Measurements from ENCODE around the gene PCP2. TPM values are rescaled to one million over a fixed set of nuclear protein-coding genes. Genes with fewer than 3 reads are reported as not detected.
"Not testable (repeated sequence)": the region's sequence is repeated elsewhere in the genome, so short reads cannot be mapped to it uniquely, and the experiment has no call there.

PCP2 gene
- total and polyA plus RNA-seq, 2 experiments from 2014 or later, result 0.60 TPM; not detected in 1

- Histone ChIP-seq H3K9me3 (ENCODE audit: low read depth) (no peaks in the 10 kb centered on the region), H3K4me3 (no peak overlapping the region), H3K27ac (no peak overlapping the region), H3K4me2 (no peak overlapping the region), H3K4me1 (ENCODE audit: insufficient read depth) (no peaks in the 10 kb centered on the region), H2AFZ (no peak overlapping the region), H4K20me1 (ENCODE audit: insufficient read depth, poor library complexity, severe bottlenecking) (no peaks in the 10 kb centered on the region), H3K27me3 (no peaks in the 10 kb centered on the region), H3K36me3 (replicated peaks; ENCODE audit: insufficient read depth, low read depth) (no peaks in the 10 kb centered on the region), H3K79me2 (no peaks in the 10 kb centered on the region), H3K9me2 (replicated peaks; ENCODE audit: insufficient read depth) (no peaks in the 10 kb centered on the region)
- no peak for TF ChIP-seq EZH2 (IDR thresholded peaks at IDR 0.05; ENCODE audit: borderline replicate concordance)
- no peak for TF ChIP-seq EZH2phosphoT487 (IDR thresholded peaks at IDR 0.05; ENCODE audit: low read depth, severe bottlenecking, unreplicated experiment)
- TF ChIP-seq CTCF (IDR thresholded peaks at IDR 0.05; ENCODE audit: poor library complexity), result no peak
- WGBS (ENCODE audit: low lambda C conversion rate, missing lambda C conversion rate), result 97% methylated on average over 20 of the region's 20 CpGs
- DNase-seq (ENCODE audit: low spot score), result no peak
Measured at GRCh38 chr19:7644550-7644877, 11.0 kb upstream of the PCP2 start.

GRCh38 chr19:7643629-7644549 is 10.4 kb upstream of the PCP2 start:
- H3K4me2 ChIP-seq; DNase-seq (ENCODE audit: low spot score); H3K27ac ChIP-seq; H3K4me1 ChIP-seq (ENCODE audit: insufficient read depth); H3K36me3 ChIP-seq (replicated peaks; ENCODE audit: insufficient read depth, low read depth); H3K4me3 ChIP-seq; H3K9me3 ChIP-seq (ENCODE audit: low read depth); H2AFZ ChIP-seq; H3K9me2 ChIP-seq (replicated peaks; ENCODE audit: insufficient read depth); H3K79me2 ChIP-seq; H3K27me3 ChIP-seq; H4K20me1 ChIP-seq (ENCODE audit: insufficient read depth, poor library complexity, severe bottlenecking): not testable (repeated sequence)
- WGBS (ENCODE audit: low lambda C conversion rate, missing lambda C conversion rate), result 100% methylated on average over 4 of the region's 10 CpGs

- H3K27me3 ChIP-seq, result no peaks in the 10 kb centered on the region
- no peak overlapping the region for H3K27ac ChIP-seq
- H3K4me1 ChIP-seq (ENCODE audit: insufficient read depth), result no peaks in the 10 kb centered on the region
- H3K9me3 ChIP-seq (ENCODE audit: low read depth), result no peaks in the 10 kb centered on the region
- WGBS (ENCODE audit: low lambda C conversion rate, missing lambda C conversion rate), result 90% methylated on average over 6 of the region's 8 CpGs
- no peak overlapping the region for H3K4me3 ChIP-seq
- H3K79me2 ChIP-seq, result peaks cover 7% of the 10 kb centered on the region
- no peaks in the 10 kb centered on the region for H3K9me2 ChIP-seq (replicated peaks; ENCODE audit: insufficient read depth)
- H3K4me2 ChIP-seq, result no peak overlapping the region
- TF ChIP-seq EZH2 (IDR thresholded peaks at IDR 0.05; ENCODE audit: borderline replicate concordance), result no peak
- no peak for TF ChIP-seq EZH2phosphoT487 (IDR thresholded peaks at IDR 0.05; ENCODE audit: low read depth, severe bottlenecking, unreplicated experiment)
- DNase-seq (ENCODE audit: low spot score), result no peak
- no peaks in the 10 kb centered on the region for H4K20me1 ChIP-seq (ENCODE audit: insufficient read depth, poor library complexity, severe bottlenecking)
- H3K36me3 ChIP-seq (replicated peaks; ENCODE audit: insufficient read depth, low read depth), result no peaks in the 10 kb centered on the region
- no peak overlapping the region for H2AFZ ChIP-seq
Measured at GRCh38 chr19:7643031-7643415, 9.5 kb upstream of the PCP2 start.

- no peak for TF ChIP-seq EZH2phosphoT487 (IDR thresholded peaks at IDR 0.05; ENCODE audit: low read depth, severe bottlenecking, unreplicated experiment)
- TF ChIP-seq EZH2 (IDR thresholded peaks at IDR 0.05; ENCODE audit: borderline replicate concordance), result no peak
- TF ChIP-seq CTCF (IDR thresholded peaks at IDR 0.05; ENCODE audit: poor library complexity), result no peak
- peaks cover 12% of the 10 kb centered on the region for H3K79me2 ChIP-seq
- DNase-seq (ENCODE audit: low spot score), result no peak
- no peak overlapping the region for H3K4me3 ChIP-seq
- no peaks in the 10 kb centered on the region for H3K27me3 ChIP-seq
- no peak overlapping the region for H2AFZ ChIP-seq
- no peaks in the 10 kb centered on the region for H3K9me3 ChIP-seq (ENCODE audit: low read depth)
- H4K20me1 ChIP-seq (ENCODE audit: insufficient read depth, poor library complexity, severe bottlenecking), result no peaks in the 10 kb centered on the region
- no peaks in the 10 kb centered on the region for H3K9me2 ChIP-seq (replicated peaks; ENCODE audit: insufficient read depth)
- 93% methylated on average over 24 of the region's 27 CpGs for WGBS (ENCODE audit: low lambda C conversion rate, missing lambda C conversion rate)
- no peak overlapping the region for H3K27ac ChIP-seq
- H3K4me2 ChIP-seq, result no peak overlapping the region
- no peaks in the 10 kb centered on the region for H3K4me1 ChIP-seq (ENCODE audit: insufficient read depth)
- no peaks in the 10 kb centered on the region for H3K36me3 ChIP-seq (replicated peaks; ENCODE audit: insufficient read depth, low read depth)
Measured at GRCh38 chr19:7642295-7643030, 8.9 kb upstream of the PCP2 start.
